Spleen (tissue), 7 donors: ENCODE data around the gene EPHB2.

ENCODE experiments used
- CTCF ChIP-seq, 11 experiments: fragments of 200-600 bp in 7 of 11; fragments of 450-650 bp in 4 of 11; sonication (generic) in 4 of 11; IDR thresholded peaks in 8 of 11; conservative IDR thresholded peaks in 3 of 11; 1 replicate in 7 of 11; 2 replicates in 4 of 11; pipeline versions ENCODE4 v1.4.0 to v1.8.0; 2016 to 2021; ENCODE audit warnings: antibody characterized with exemption in 11 of 11, inconsistent platforms in 4 of 11, mild to moderate bottlenecking in 1 of 11
- POLR2A ChIP-seq, 3 donors: fragments of 450-650 bp; IDR thresholded peaks; one replicate each; pipeline ENCODE4 v1.5.1; 2017; ENCODE audit warnings: antibody characterized with exemption in 3 of 3, mild to moderate bottlenecking in 1 of 3
- POLR2AphosphoS5 ChIP-seq, 3 donors: sonication (generic); formaldehyde crosslinking; IDR thresholded peaks; one replicate each; pipeline ENCODE4 v1.5.1; 2017; ENCODE audit warnings: antibody characterized with exemption in 3 of 3
- donor health status: DM: no; HTN: no; CAD: no; lungs with moderate emphysema.
- donor health status: DM: no; HTN: no; CAD: no.
- donor health status: DM: no; HTN: no; CAD: no.

- peak in 8 of 11 experiments; percentile 32 to 72 (median 56) for TF ChIP-seq CTCF (IDR thresholded peaks at IDR 0.05 in 8 of 11, conservative IDR thresholded peaks at IDR 0.05 in 3 of 11)
- no peak for TF ChIP-seq POLR2A (IDR thresholded peaks at IDR 0.05)
- no peak for TF ChIP-seq POLR2AphosphoS5 (IDR thresholded peaks at IDR 0.05)
Observed at GRCh38 chr1:22673486-22674409, 36.9 kb upstream of the EPHB2 start.
